ENCODE data around the gene ETS1. TPM values are rescaled to one million over a fixed set of nuclear protein-coding genes. Genes with fewer than 3 reads are reported as not detected.

Gene ETS1
- total RNA-seq, 2 donors from 2014 or later = 34.3 to 36.4 TPM

DNA sequence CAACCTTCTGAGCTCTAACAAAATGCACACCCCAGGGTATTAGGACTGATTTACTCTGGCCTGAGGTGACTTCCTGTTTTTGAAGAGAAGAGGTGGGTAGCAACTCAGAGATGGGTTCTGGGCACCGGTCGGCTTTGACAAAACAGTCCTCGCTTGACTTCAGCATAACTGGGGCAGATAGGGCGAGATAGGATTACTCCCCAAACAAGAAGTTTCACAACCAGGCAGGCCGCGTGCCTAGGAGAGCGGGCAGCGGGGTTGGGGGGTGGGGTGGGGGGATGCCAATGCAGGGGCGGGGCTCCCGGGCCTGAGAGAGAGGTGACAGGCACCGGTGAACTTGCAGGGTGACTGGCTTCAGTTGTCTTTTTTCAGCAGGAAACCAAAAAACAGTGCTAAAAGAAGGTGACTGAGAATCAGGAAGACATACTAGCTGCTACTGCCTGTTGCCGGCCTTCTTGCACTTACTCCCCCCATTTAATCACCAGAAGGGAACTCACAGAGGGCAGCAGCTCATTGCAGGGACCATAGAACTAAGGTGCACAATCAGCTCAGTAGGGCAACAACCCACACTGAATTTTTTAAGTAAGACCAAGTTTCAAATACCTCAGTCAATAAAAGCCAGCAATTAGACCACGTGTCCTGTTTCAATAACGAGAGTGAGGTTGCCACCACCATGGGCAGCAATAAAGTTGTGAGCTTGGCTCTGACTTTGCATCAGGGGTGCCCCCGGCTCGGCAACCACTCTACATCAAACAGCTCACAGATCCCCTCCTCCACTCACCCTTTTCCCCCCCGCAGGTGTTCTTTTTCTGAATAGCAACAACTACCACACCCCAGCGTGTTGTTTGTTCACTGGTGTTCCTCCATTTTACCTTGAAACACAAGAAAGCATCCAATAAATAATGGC lies 37.2 kb upstream of the ETS1 start:
- TF ChIP-seq, protein P1, sequence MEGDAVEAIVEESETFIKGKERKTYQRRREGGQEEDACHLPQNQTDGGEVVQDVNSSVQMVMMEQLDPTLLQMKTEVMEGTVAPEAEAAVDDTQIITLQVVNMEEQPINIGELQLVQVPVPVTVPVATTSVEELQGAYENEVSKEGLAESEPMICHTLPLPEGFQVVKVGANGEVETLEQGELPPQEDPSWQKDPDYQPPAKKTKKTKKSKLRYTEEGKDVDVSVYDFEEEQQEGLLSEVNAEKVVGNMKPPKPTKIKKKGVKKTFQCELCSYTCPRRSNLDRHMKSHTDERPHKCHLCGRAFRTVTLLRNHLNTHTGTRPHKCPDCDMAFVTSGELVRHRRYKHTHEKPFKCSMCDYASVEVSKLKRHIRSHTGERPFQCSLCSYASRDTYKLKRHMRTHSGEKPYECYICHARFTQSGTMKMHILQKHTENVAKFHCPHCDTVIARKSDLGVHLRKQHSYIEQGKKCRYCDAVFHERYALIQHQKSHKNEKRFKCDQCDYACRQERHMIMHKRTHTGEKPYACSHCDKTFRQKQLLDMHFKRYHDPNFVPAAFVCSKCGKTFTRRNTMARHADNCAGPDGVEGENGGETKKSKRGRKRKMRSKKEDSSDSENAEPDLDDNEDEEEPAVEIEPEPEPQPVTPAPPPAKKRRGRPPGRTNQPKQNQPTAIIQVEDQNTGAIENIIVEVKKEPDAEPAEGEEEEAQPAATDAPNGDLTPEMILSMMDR (conservative IDR thresholded peaks at IDR 0.05) = no peak
- Histone ChIP-seq H3K27ac (ENCODE audit: low read depth, low read length) (no peak overlapping the region), H3K4me3 (ENCODE audit: low read length) (no peak overlapping the region), H3K9ac (ENCODE audit: extremely low read depth, low read length, poor library complexity, severe bottlenecking) (no peak overlapping the region), H3K9me3 (ENCODE audit: control insufficient read depth, low read length) (no peaks in the 10 kb centered on the region), H3K36me3 (ENCODE audit: control insufficient read depth, insufficient read depth, low read length) (no peaks in the 10 kb centered on the region), H3K4me1 (ENCODE audit: control insufficient read depth, insufficient read depth, low read length) (peaks cover 4% of the 10 kb centered on the region), H3K27me3 (ENCODE audit: control insufficient read depth, insufficient read depth, low read length, poor library complexity, severe bottlenecking) (peaks cover 19% of the 10 kb centered on the region)
- no peaks in the 10 kb centered on the region for H3K9me3 Mint-ChIP-seq
- no peaks in the 10 kb centered on the region for H3K36me3 Mint-ChIP-seq (ENCODE audit: low read depth)
- DNase-seq = peak; percentile 63
- peaks cover 42% of the 10 kb centered on the region for H3K4me1 Mint-ChIP-seq
- no peak overlapping the region for H3K4me3 Mint-ChIP-seq
- H3K27ac Mint-ChIP-seq = no peak overlapping the region
- H3K27me3 Mint-ChIP-seq (ENCODE audit: insufficient read depth) = peaks cover 38% of the 10 kb centered on the region
- 79 to 82% methylated on average over 4 to 18 of the region's 18 CpGs for WGBS, 2 experiments (ENCODE audit: insufficient coverage in 1 of 2, insufficient read length in 1 of 2)

DNA sequence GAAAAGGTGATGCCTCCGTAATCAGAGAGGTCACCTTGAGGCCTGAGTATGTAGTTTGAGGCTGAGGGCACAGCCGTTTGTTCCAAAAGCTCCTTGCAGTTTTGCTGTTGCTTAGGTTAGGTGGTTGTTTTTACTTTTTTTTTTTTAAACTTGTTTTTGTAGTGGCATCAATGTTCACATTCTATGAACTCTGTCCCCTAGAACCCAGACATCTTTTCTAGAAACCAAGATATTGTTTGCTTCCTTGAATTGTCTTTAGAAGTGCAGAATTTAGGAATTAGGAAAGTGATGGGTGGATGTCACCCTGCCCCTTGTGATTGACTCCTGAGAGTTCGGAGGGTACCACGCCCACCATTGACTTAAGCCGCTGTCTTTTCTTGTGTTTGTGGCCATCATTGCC lies 35.7 kb upstream of the ETS1 start:
- H3K36me3 Mint-ChIP-seq (ENCODE audit: low read depth) = no peaks in the 10 kb centered on the region
- H3K27me3 ChIP-seq (ENCODE audit: control insufficient read depth, insufficient read depth, low read length, poor library complexity, severe bottlenecking) = peaks cover 26% of the 10 kb centered on the region
- no peaks in the 10 kb centered on the region for H3K9me3 Mint-ChIP-seq
- H3K4me3 ChIP-seq (ENCODE audit: low read length) = no peak overlapping the region
- H3K9ac ChIP-seq (ENCODE audit: extremely low read depth, low read length, poor library complexity, severe bottlenecking) = no peak overlapping the region
- no peaks in the 10 kb centered on the region for H3K9me3 ChIP-seq (ENCODE audit: control insufficient read depth, low read length)
- H3K27ac Mint-ChIP-seq = no peak overlapping the region
- peaks cover 50% of the 10 kb centered on the region for H3K27me3 Mint-ChIP-seq (ENCODE audit: insufficient read depth)
- H3K4me1 Mint-ChIP-seq = peaks cover 29% of the 10 kb centered on the region
- 73 to 100% methylated on average over 1 to 5 of the region's 5 CpGs for WGBS, 2 experiments (ENCODE audit: insufficient coverage in 1 of 2, insufficient read length in 1 of 2)
- TF ChIP-seq, protein P1 (conservative IDR thresholded peaks at IDR 0.05) = no peak
- DNase-seq = peak; percentile 17
- no peak overlapping the region for H3K27ac ChIP-seq (ENCODE audit: low read depth, low read length)
- no peak overlapping the region for H3K4me3 Mint-ChIP-seq
- H3K36me3 ChIP-seq (ENCODE audit: control insufficient read depth, insufficient read depth, low read length) = no peaks in the 10 kb centered on the region
- H3K4me1 ChIP-seq (ENCODE audit: control insufficient read depth, insufficient read depth, low read length) = no peaks in the 10 kb centered on the region

DNA sequence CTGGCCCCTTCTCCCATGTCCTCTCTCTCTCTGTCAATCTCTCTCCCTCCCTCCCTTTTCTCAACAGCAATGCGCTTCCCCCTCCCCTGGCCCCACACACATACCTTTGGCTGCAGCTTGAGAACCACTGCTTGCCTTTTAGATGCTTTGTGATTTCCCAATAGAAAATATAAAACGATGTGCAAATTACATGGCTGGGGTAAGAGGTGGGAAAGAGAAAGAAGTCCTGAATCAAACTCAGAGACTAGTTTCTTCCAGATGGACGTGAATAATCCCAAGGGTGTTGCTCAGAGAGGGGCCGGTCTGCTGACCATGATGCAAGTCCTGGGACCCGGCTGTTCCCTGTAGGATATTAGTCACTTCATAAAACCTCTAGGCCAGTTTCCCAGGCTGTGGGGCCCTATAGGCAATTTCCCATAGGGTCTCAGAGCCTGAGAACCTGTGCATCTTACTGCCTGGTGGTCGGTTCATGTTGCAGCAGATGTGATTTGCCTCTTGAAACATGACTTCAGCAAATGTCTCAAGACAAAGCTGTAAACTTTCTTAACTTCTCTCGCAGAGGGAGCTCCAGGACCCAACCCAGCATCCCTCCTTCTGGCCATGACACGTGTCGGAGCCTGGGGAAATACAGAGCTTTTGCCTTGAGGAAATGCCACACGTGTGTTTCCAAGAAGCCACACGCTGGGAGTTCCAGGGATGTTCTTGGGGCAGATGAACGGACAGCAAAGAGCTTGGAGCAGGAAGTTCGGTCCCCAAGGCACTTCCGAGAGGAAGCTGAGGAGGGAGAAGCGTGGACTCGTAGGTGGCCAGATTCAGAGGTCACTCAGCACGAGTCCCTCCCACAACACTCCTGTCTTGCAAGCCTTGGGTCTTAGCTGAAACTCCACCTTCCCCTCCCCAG lies 34.5 kb upstream of the ETS1 start:
- Mint-ChIP-seq H3K4me3 (no peak overlapping the region), H3K27me3 (ENCODE audit: insufficient read depth) (peaks cover 61% of the 10 kb centered on the region), H3K9me3 (no peaks in the 10 kb centered on the region), H3K27ac (no peak overlapping the region), H3K4me1 (peaks cover 27% of the 10 kb centered on the region), H3K36me3 (ENCODE audit: low read depth) (no peaks in the 10 kb centered on the region)
- H3K36me3 ChIP-seq (ENCODE audit: control insufficient read depth, insufficient read depth, low read length) = no peaks in the 10 kb centered on the region
- H3K9me3 ChIP-seq (ENCODE audit: control insufficient read depth, low read length) = no peaks in the 10 kb centered on the region
- DNase-seq = peak; percentile 62
- H3K27ac ChIP-seq (ENCODE audit: low read depth, low read length) = no peak overlapping the region
- TF ChIP-seq, protein P1 (conservative IDR thresholded peaks at IDR 0.05) = no peak
- peaks cover 28% of the 10 kb centered on the region for H3K27me3 ChIP-seq (ENCODE audit: control insufficient read depth, insufficient read depth, low read length, poor library complexity, severe bottlenecking)
- 86 to 88% methylated on average over 13 to 17 of the region's 17 CpGs for WGBS, 2 experiments (ENCODE audit: insufficient coverage in 1 of 2, insufficient read length in 1 of 2)
- no peaks in the 10 kb centered on the region for H3K4me1 ChIP-seq (ENCODE audit: control insufficient read depth, insufficient read depth, low read length)
- no peak overlapping the region for H3K9ac ChIP-seq (ENCODE audit: extremely low read depth, low read length, poor library complexity, severe bottlenecking)
- no peak overlapping the region for H3K4me3 ChIP-seq (ENCODE audit: low read length)
